Measurements from ENCODE around the gene KCNQ1OT1.

Gene KCNQ1OT1

DNA sequence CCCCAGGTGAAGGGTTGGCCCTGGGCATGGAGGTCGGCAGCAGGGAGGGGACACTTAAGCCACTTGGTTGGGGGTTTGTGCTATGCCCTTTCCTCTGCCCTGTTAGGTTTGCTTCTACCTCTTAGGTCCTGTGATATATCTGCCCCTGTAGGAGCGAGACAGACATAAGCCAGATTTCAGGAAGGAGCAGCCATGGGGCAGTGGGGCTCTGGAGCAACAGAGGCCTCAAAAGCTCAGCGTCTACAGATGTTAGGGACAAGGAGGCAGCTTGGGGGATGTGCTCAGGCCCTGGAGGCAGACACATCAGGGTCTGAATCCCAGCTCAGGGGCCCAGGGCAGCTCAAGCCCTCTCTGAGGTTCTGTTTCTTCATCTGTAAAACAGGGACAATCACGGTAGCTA lies 27.2 kb upstream of the KCNQ1OT1 start (continued):
- TF ChIP-seq ZNF239 (tag by site-specific recombination; IDR thresholded peaks at IDR 0.05) = no peak
- TF ChIP-seq, protein P1, sequence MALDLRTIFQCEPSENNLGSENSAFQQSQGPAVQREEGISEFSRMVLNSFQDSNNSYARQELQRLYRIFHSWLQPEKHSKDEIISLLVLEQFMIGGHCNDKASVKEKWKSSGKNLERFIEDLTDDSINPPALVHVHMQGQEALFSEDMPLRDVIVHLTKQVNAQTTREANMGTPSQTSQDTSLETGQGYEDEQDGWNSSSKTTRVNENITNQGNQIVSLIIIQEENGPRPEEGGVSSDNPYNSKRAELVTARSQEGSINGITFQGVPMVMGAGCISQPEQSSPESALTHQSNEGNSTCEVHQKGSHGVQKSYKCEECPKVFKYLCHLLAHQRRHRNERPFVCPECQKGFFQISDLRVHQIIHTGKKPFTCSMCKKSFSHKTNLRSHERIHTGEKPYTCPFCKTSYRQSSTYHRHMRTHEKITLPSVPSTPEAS (tag by site-specific recombination; IDR thresholded peaks at IDR 0.05) = no peak
- TF ChIP-seq, protein P2, sequence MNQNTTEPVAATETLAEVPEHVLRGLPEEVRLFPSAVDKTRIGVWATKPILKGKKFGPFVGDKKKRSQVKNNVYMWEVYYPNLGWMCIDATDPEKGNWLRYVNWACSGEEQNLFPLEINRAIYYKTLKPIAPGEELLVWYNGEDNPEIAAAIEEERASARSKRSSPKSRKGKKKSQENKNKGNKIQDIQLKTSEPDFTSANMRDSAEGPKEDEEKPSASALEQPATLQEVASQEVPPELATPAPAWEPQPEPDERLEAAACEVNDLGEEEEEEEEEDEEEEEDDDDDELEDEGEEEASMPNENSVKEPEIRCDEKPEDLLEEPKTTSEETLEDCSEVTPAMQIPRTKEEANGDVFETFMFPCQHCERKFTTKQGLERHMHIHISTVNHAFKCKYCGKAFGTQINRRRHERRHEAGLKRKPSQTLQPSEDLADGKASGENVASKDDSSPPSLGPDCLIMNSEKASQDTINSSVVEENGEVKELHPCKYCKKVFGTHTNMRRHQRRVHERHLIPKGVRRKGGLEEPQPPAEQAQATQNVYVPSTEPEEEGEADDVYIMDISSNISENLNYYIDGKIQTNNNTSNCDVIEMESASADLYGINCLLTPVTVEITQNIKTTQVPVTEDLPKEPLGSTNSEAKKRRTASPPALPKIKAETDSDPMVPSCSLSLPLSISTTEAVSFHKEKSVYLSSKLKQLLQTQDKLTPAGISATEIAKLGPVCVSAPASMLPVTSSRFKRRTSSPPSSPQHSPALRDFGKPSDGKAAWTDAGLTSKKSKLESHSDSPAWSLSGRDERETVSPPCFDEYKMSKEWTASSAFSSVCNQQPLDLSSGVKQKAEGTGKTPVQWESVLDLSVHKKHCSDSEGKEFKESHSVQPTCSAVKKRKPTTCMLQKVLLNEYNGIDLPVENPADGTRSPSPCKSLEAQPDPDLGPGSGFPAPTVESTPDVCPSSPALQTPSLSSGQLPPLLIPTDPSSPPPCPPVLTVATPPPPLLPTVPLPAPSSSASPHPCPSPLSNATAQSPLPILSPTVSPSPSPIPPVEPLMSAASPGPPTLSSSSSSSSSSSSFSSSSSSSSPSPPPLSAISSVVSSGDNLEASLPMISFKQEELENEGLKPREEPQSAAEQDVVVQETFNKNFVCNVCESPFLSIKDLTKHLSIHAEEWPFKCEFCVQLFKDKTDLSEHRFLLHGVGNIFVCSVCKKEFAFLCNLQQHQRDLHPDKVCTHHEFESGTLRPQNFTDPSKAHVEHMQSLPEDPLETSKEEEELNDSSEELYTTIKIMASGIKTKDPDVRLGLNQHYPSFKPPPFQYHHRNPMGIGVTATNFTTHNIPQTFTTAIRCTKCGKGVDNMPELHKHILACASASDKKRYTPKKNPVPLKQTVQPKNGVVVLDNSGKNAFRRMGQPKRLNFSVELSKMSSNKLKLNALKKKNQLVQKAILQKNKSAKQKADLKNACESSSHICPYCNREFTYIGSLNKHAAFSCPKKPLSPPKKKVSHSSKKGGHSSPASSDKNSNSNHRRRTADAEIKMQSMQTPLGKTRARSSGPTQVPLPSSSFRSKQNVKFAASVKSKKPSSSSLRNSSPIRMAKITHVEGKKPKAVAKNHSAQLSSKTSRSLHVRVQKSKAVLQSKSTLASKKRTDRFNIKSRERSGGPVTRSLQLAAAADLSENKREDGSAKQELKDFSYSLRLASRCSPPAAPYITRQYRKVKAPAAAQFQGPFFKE (tag by site-specific recombination; IDR thresholded peaks at IDR 0.05; ENCODE audit: borderline replicate concordance) = no peak
- TF ChIP-seq ZNF132 (tag by site-specific recombination; IDR thresholded peaks at IDR 0.05; ENCODE audit: borderline replicate concordance) = no peak
- TF ChIP-seq SP2 (tag by site-specific recombination; IDR thresholded peaks at IDR 0.05) = no peak
- no peak for TF ChIP-seq ZNF350 (tag by site-specific recombination; IDR thresholded peaks at IDR 0.05)
- no peak for TF ChIP-seq ZNF366 (tag by site-specific recombination; conservative IDR thresholded peaks at IDR 0.05)
- TF ChIP-seq, protein P3, sequence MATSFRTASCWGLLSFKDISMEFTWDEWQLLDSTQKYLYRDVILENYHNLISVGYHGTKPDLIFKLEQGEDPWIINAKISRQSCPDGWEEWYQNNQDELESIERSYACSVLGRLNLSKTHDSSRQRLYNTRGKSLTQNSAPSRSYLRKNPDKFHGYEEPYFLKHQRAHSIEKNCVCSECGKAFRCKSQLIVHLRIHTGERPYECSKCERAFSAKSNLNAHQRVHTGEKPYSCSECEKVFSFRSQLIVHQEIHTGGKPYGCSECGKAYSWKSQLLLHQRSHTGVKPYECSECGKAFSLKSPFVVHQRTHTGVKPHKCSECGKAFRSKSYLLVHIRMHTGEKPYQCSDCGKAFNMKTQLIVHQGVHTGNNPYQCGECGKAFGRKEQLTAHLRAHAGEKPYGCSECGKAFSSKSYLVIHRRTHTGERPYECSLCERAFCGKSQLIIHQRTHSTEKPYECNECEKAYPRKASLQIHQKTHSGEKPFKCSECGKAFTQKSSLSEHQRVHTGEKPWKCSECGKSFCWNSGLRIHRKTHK (tag by site-specific recombination; IDR thresholded peaks at IDR 0.05) = no peak
- no peak for TF ChIP-seq ZNF530 (tag by site-specific recombination; IDR thresholded peaks at IDR 0.05; ENCODE audit: low read depth)
- TF ChIP-seq ZNF510 (tag by site-specific recombination; IDR thresholded peaks at IDR 0.05; ENCODE audit: insufficient replicate concordance) = no peak

DNA sequence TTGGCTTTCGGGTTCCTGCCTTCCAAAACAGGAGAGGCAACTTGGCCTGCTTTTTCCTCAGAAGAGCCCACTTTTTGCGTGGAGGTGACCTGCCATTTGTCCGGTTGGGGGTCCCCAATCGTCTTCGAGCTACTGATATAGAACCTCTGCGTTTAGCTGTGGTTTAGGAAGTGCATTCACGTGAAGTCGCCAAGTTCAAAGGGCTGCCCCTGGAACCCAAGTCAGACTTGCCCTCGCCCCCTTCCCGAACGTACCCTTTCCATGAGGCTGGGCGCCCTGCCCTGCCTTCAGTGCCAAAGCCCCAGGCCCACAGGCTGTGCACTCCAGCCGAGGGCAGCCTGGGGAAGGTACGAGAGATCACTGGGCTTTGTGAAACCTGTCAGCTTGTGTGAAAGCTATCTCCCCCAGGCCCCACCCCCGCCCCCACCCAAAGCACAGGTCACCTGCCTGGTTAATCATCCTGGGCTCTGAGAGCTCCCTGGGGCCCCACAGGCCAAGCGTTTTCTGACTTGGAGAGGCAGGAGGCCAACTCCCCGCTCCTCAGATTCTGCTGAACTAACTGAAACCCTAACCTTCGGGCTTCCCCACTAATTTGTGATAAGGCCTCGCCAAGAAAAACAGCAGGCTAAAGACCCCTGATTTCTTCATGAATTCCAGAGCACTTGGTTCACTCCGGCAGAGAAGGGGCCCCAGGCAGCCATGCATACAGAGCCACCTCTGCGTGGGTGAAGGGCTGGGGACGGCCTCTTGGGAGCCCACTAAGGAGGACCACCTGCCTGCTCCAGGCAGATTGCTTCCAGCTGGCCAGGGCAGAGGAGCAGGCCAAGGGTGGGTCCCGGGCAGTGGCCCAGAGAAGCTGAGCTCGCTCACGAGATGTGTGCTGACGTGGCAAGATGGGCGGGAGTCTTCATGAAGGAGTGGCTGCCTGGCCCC lies 25.8 kb upstream of the KCNQ1OT1 start:
- Histone ChIP-seq H3K36me3 (ENCODE audit: control insufficient read depth in 2 of 2, insufficient read depth in 1 of 2, low read length in 2 of 2) (no peaks in the 10 kb centered on the region), H3K4me3 (ENCODE audit: low read depth, low read length) (no peak overlapping the region), H3K4me1 (ENCODE audit: control insufficient read depth, insufficient read depth, low read length) (peaks cover 7% of the 10 kb centered on the region), H3K9me3 (ENCODE audit: control insufficient read depth, insufficient read depth, low read depth, low read length) (no peaks in the 10 kb centered on the region), H3K27ac (ENCODE audit: extremely low read depth, low read depth, low read length) (no peak overlapping the region; the same call in 1 of the 2 replicates)
- CTCF ChIA-PET = no interaction called here
- POLR2A ChIA-PET = interaction anchor here (1.0 to 2.2 kb wide), 2 partner anchors 16 to 26 kb away, joined by 3 to 13 read pairs; partner anchors contain the start of gene KCNQ1OT1
- TF ChIP-seq ZFHX2 (tag by site-specific recombination; conservative IDR thresholded peaks at IDR 0.05) (peak; percentile 46), KLF1 (tag by site-specific recombination; IDR thresholded peaks at IDR 0.05) (peak; percentile 74), ZFP69B (tag by site-specific recombination; IDR thresholded peaks at IDR 0.05) (no peak), ZIC2 (tag by site-specific recombination; IDR thresholded peaks at IDR 0.05) (peak; percentile 54), ZBTB48 (tag by site-specific recombination; IDR thresholded peaks at IDR 0.05) (0 out of 2 replicates have a peak, but pooled peaks have one; percentile 22), ZNF670 (tag by site-specific recombination; IDR thresholded peaks at IDR 0.05; ENCODE audit: low read depth) (no peak), ZNF416 (tag by site-specific recombination; IDR thresholded peaks at IDR 0.05) (no peak), GLIS1 (tag by site-specific recombination; IDR thresholded peaks at IDR 0.05) (peak; percentile 89)
- TF ChIP-seq, protein P1 (tag by site-specific recombination; IDR thresholded peaks at IDR 0.05) = no peak
- TF ChIP-seq, protein P4, sequence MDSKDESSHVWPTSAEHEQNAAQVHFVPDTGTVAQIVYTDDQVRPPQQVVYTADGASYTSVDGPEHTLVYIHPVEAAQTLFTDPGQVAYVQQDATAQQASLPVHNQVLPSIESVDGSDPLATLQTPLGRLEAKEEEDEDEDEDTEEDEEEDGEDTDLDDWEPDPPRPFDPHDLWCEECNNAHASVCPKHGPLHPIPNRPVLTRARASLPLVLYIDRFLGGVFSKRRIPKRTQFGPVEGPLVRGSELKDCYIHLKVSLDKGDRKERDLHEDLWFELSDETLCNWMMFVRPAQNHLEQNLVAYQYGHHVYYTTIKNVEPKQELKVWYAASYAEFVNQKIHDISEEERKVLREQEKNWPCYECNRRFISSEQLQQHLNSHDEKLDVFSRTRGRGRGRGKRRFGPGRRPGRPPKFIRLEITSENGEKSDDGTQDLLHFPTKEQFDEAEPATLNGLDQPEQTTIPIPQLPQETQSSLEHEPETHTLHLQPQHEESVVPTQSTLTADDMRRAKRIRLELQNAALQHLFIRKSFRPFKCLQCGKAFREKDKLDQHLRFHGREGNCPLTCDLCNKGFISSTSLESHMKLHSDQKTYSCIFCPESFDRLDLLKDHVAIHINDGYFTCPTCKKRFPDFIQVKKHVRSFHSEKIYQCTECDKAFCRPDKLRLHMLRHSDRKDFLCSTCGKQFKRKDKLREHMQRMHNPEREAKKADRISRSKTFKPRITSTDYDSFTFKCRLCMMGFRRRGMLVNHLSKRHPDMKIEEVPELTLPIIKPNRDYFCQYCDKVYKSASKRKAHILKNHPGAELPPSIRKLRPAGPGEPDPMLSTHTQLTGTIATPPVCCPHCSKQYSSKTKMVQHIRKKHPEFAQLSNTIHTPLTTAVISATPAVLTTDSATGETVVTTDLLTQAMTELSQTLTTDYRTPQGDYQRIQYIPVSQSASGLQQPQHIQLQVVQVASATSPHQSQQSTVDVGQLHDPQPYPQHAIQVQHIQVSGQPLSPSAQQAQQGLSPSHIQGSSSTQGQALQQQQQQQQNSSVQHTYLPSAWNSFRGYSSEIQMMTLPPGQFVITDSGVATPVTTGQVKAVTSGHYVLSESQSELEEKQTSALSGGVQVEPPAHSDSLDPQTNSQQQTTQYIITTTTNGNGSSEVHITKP (tag by site-specific recombination; IDR thresholded peaks at IDR 0.05) = peak; percentile 64

Data from HEK293 (cell line).